ENCODE data around the gene CLSTN1.

The CLSTN1 gene

GRCh38 chr1:9865724-9866123 lies 42.0 kb upstream of the CLSTN1 start:
- H3K27ac ChIP-seq (ENCODE audit: low read depth, low read length) = no peak overlapping the region
- no peak overlapping the region for H3K9ac ChIP-seq (ENCODE audit: low read length)
- H3K36me3 ChIP-seq (ENCODE audit: control insufficient read depth, insufficient read depth, low read length) = peaks cover 13% of the 10 kb centered on the region
- H3K27me3 ChIP-seq (ENCODE audit: control insufficient read depth, insufficient read depth, low read length) = no peaks in the 10 kb centered on the region
- no peak overlapping the region for H3K4me3 ChIP-seq (ENCODE audit: low read depth, low read length)
- no peaks in the 10 kb centered on the region for H3K4me1 ChIP-seq (ENCODE audit: control insufficient read depth, insufficient read depth, low read length)
- H3K9me3 ChIP-seq (ENCODE audit: control insufficient read depth, insufficient read depth, low read depth, low read length) = no peaks in the 10 kb centered on the region

DNA sequence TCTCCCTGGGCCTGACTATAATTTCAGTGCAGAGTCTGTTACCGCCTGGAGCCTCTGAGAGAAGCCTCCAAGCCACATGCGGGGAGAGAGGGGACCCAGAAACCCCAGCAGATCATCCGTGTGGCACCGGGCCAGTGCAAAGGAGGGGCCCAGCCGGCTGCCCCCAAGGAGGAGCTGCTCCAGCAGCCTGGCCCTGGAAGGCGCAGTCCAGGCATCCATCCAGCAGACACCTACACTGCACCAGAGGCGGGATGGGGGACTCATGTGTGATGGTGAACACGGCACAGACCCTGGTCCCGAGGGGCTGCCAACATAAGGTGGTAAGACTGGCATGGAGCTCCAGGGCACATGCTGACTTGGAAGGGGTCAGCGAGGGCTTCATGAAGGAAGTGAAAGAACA lies 39.6 kb upstream of the CLSTN1 start:
- Histone ChIP-seq H3K9me3 (ENCODE audit: control insufficient read depth, insufficient read depth, low read depth, low read length) (no peaks in the 10 kb centered on the region), H3K9ac (ENCODE audit: low read length) (no peak overlapping the region), H3K27me3 (ENCODE audit: control insufficient read depth, insufficient read depth, low read length) (no peaks in the 10 kb centered on the region), H3K4me3 (ENCODE audit: low read depth, low read length) (no peak overlapping the region), H3K36me3 (ENCODE audit: control insufficient read depth, insufficient read depth, low read length) (no peaks in the 10 kb centered on the region), H3K27ac (ENCODE audit: low read depth, low read length) (no peak overlapping the region), H3K4me1 (ENCODE audit: control insufficient read depth, insufficient read depth, low read length) (peaks cover 12% of the 10 kb centered on the region)

DNA sequence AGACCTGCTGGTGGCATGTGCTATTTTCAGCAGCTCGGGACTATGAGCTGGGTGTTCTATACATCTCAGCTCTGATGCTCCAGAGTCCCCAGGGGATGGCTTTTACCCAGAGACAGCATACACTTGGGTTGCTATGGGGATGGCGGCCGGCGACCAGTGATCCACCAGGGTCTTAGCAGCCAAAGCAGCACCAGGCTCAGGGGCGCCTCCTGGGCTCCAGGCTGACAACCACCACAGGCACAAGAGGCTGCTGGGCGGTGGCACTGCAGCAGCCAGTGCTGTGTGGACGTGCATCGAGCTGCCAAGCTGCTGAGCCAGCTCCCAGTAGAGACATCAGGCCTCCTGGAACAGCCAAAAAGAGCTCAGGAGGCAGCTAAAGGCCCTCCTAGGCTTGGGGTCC lies 37.6 kb upstream of the CLSTN1 start:
- Histone ChIP-seq H3K9ac (ENCODE audit: low read length) (no peak overlapping the region), H3K27me3 (ENCODE audit: control insufficient read depth, insufficient read depth, low read length) (no peaks in the 10 kb centered on the region), H3K36me3 (ENCODE audit: control insufficient read depth, insufficient read depth, low read length) (no peaks in the 10 kb centered on the region), H3K9me3 (ENCODE audit: control insufficient read depth, insufficient read depth, low read depth, low read length) (no peaks in the 10 kb centered on the region), H3K4me3 (ENCODE audit: low read depth, low read length) (no peak overlapping the region), H3K27ac (ENCODE audit: low read depth, low read length) (no peak overlapping the region), H3K4me1 (ENCODE audit: control insufficient read depth, insufficient read depth, low read length) (peaks cover 12% of the 10 kb centered on the region)

DNA sequence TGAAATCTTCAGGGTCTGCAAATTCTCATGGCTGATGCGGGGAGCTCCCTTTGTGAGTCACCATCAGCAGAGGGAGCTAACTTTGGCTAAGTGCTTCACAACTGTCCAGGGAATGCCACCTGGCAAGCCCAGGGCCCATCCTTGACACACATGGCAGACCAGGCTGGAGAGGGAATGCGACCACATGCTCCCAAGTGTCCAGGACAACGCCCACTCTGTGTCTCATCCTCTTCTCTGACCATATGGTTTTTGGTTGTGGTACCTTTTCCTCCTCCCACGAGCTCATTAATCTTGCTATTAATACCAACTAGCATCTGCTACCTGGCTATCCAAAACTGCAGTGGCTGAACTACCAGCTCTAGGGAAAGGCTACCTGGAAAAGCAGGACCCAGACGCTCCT lies 37.1 kb upstream of the CLSTN1 start:
- no peaks in the 10 kb centered on the region for H3K36me3 ChIP-seq (ENCODE audit: control insufficient read depth, insufficient read depth, low read length)
- no peaks in the 10 kb centered on the region for H3K9me3 ChIP-seq (ENCODE audit: control insufficient read depth, insufficient read depth, low read depth, low read length)
- H3K27ac ChIP-seq (ENCODE audit: low read depth, low read length) = no peak overlapping the region
- peaks cover 12% of the 10 kb centered on the region for H3K4me1 ChIP-seq (ENCODE audit: control insufficient read depth, insufficient read depth, low read length)
- H3K9ac ChIP-seq (ENCODE audit: low read length) = no peak overlapping the region
- no peak overlapping the region for H3K4me3 ChIP-seq (ENCODE audit: low read depth, low read length)
- no peaks in the 10 kb centered on the region for H3K27me3 ChIP-seq (ENCODE audit: control insufficient read depth, insufficient read depth, low read length)

GRCh38 chr1:9859281-9860014 lies 35.7 kb upstream of the CLSTN1 start:
- no peak overlapping the region for H3K9ac ChIP-seq (ENCODE audit: low read length)
- H3K9me3 ChIP-seq (ENCODE audit: control insufficient read depth, insufficient read depth, low read depth, low read length) = no peaks in the 10 kb centered on the region
- H3K4me3 ChIP-seq (ENCODE audit: low read depth, low read length) = no peak overlapping the region
- no peaks in the 10 kb centered on the region for H3K36me3 ChIP-seq (ENCODE audit: control insufficient read depth, insufficient read depth, low read length)
- peaks cover 12% of the 10 kb centered on the region for H3K4me1 ChIP-seq (ENCODE audit: control insufficient read depth, insufficient read depth, low read length)
- no peaks in the 10 kb centered on the region for H3K27me3 ChIP-seq (ENCODE audit: control insufficient read depth, insufficient read depth, low read length)
- H3K27ac ChIP-seq (ENCODE audit: low read depth, low read length) = peak overlapping the region; percentile 1; the same call in 1 of the 2 replicates

DNA sequence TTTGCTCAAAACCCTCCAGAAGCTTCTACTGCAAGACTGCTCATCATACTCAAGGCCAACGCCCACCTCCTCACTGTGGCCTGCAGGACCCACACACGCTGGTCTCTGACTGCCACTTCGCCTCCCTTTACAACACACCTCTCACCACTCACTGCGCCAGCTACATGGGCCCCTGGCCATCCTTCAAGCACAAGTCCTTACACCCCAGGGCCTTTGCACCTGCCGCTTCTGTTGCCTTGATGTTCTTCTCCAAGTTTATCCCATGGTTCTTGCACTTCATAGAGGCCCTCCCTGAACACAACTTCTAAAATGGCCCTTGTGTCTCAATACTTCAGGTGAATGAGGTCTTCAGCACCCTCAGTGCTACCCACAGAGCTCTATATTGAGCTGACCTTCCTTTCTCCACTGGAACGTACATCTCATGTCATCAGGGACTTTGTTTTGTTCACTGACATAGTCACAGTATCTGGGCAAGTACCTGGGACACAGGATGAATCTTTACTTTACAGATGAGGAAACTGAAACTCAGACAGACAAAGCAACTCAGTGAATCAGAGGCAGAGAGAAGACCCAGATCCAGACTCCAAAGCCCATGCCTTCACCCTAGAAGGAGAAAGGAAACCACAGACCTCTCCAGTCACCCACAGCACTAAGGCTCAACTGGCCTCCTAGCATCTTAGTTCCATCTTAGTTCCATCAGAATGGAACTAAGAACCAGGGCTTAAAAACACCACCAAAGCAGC lies 34.7 kb upstream of the CLSTN1 start:
- H3K9me3 ChIP-seq (ENCODE audit: control insufficient read depth, insufficient read depth, low read depth, low read length) = no peaks in the 10 kb centered on the region
- H3K4me1 ChIP-seq (ENCODE audit: control insufficient read depth, insufficient read depth, low read length) = peaks cover 13% of the 10 kb centered on the region
- H3K27ac ChIP-seq (ENCODE audit: low read depth, low read length) = no peak overlapping the region
- no peak overlapping the region for H3K9ac ChIP-seq (ENCODE audit: low read length)
- peaks cover 3% of the 10 kb centered on the region; the same call in 1 of the 2 replicates for H3K36me3 ChIP-seq (ENCODE audit: control insufficient read depth, insufficient read depth, low read length)
- H3K27me3 ChIP-seq (ENCODE audit: control insufficient read depth, insufficient read depth, low read length) = no peaks in the 10 kb centered on the region
- H3K4me3 ChIP-seq (ENCODE audit: low read depth, low read length) = no peak overlapping the region

DNA sequence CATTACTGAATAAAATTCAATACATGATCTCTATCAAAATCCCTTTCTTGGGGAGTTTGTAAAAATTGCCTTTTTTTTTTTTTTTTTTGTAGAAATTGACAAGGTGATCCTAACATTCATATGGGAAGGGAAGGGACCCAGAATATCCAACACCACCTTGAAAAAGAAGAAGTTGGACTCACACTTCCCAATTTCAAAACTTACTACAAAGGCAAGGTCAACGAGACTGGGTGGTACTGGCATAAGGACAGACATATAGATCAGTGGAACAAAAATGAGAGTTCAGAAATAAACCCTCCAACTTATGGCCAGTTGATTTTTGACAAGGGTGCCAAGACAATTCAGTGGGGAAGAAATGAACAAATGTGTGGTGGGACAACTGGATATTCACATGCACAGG lies 31.4 kb upstream of the CLSTN1 start:
- Histone ChIP-seq H3K27me3 (ENCODE audit: control insufficient read depth, insufficient read depth, low read length) (no peaks in the 10 kb centered on the region), H3K27ac (ENCODE audit: low read depth, low read length) (no peak overlapping the region), H3K4me1 (ENCODE audit: control insufficient read depth, insufficient read depth, low read length) (peaks cover 33% of the 10 kb centered on the region), H3K9ac (ENCODE audit: low read length) (no peak overlapping the region), H3K4me3 (ENCODE audit: low read depth, low read length) (no peak overlapping the region), H3K36me3 (ENCODE audit: control insufficient read depth, insufficient read depth, low read length) (peaks cover 8% of the 10 kb centered on the region; the same call in 1 of the 2 replicates), H3K9me3 (ENCODE audit: control insufficient read depth, insufficient read depth, low read depth, low read length) (no peaks in the 10 kb centered on the region)

- H3K9me3 ChIP-seq (ENCODE audit: control insufficient read depth, insufficient read depth, low read depth, low read length) = no peaks in the 10 kb centered on the region
- H3K36me3 ChIP-seq (ENCODE audit: control insufficient read depth, insufficient read depth, low read length) = peaks cover 8% of the 10 kb centered on the region; the same call in 1 of the 2 replicates
- H3K4me1 ChIP-seq (ENCODE audit: control insufficient read depth, insufficient read depth, low read length) = peaks cover 21% of the 10 kb centered on the region
- no peaks in the 10 kb centered on the region for H3K27me3 ChIP-seq (ENCODE audit: control insufficient read depth, insufficient read depth, low read length)
- no peak overlapping the region for H3K27ac ChIP-seq (ENCODE audit: low read depth, low read length)
- no peak overlapping the region for H3K4me3 ChIP-seq (ENCODE audit: low read depth, low read length)
- H3K9ac ChIP-seq (ENCODE audit: low read length) = no peak overlapping the region
These were observed 29.5 kb upstream of the CLSTN1 start for GRCh38 chr1:9853249-9853595.

- Histone ChIP-seq H3K9me3 (ENCODE audit: control insufficient read depth, insufficient read depth, low read depth, low read length) (no peaks in the 10 kb centered on the region), H3K4me1 (ENCODE audit: control insufficient read depth, insufficient read depth, low read length) (peaks cover 24% of the 10 kb centered on the region), H3K9ac (ENCODE audit: low read length) (no peak overlapping the region), H3K36me3 (ENCODE audit: control insufficient read depth, insufficient read depth, low read length) (peaks cover 8% of the 10 kb centered on the region; the same call in 1 of the 2 replicates), H3K27me3 (ENCODE audit: control insufficient read depth, insufficient read depth, low read length) (no peaks in the 10 kb centered on the region), H3K27ac (ENCODE audit: low read depth, low read length) (no peak overlapping the region), H3K4me3 (ENCODE audit: low read depth, low read length) (no peak overlapping the region)
These were observed 28.9 kb upstream of the CLSTN1 start for GRCh38 chr1:9852410-9853248.

- no peak overlapping the region for H3K4me3 ChIP-seq (ENCODE audit: low read depth, low read length)
- peaks cover 30% of the 10 kb centered on the region for H3K4me1 ChIP-seq (ENCODE audit: control insufficient read depth, insufficient read depth, low read length)
- H3K27me3 ChIP-seq (ENCODE audit: control insufficient read depth, insufficient read depth, low read length) = no peaks in the 10 kb centered on the region
These were observed 28.2 kb upstream of the CLSTN1 start for GRCh38 chr1:9852004-9852403.

More at GRCh38 chr1:9852004-9852403, 28.2 kb upstream of the CLSTN1 start:
- H3K9me3 ChIP-seq (ENCODE audit: control insufficient read depth, insufficient read depth, low read depth, low read length) = no peaks in the 10 kb centered on the region
- no peak overlapping the region for H3K27ac ChIP-seq (ENCODE audit: low read depth, low read length)
- H3K36me3 ChIP-seq (ENCODE audit: control insufficient read depth, insufficient read depth, low read length) = peaks cover 8% of the 10 kb centered on the region; the same call in 1 of the 2 replicates
- H3K9ac ChIP-seq (ENCODE audit: low read length) = no peak overlapping the region

Measured in HUES6 (cell line).